ENCODE measurements around the gene WDR45. TPM values are rescaled to one million over a fixed set of nuclear protein-coding genes. Genes with fewer than 3 reads are reported as not detected.

Gene WDR45
- total and polyA plus RNA-seq, 2 of the 4 experiments (the other 2 are of a cell fraction) = 40.7 to 67.4 TPM

DNA sequence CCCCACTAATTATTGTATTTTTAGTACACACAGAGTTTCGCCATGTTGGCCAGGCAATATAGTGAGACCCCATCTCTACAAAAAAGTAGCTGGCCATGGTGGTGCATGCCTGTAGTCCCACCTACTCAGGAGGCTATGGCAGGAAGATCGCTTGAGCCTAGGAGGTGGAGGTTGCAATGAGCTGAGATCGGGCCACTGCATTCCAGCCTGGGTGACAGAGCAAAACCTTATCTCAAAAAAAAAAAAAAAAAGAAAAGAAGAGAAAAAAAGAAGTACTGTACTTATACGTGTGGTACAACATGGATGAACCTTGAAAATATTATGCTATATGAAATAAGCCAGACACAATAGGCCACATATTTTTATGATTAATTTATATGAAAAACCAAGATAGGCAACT is 9.9 kb upstream of the WDR45 start:
- BruUV-seq (replicated peaks) = no TSS peak
- Histone ChIP-seq H4K91ac (ENCODE audit: insufficient read depth, low read depth, low read length) (no peak overlapping the region), H3K9ac (ENCODE audit: low read depth, low read length) (no peak overlapping the region), H3K4me3 (ENCODE audit: insufficient read depth, low read depth, low read length) (no peak overlapping the region), H4K8ac (ENCODE audit: low read depth in 2 of 2, low read length in 2 of 2) (no peak overlapping the region), H3K36me3 (ENCODE audit: control insufficient read depth, insufficient read depth, low read length) (no peaks in the 10 kb centered on the region), H2BK5ac (ENCODE audit: low read depth, low read length, poor library complexity, severe bottlenecking) (no peak overlapping the region), H2AK5ac (ENCODE audit: low read depth, low read length) (no peak overlapping the region), H3K27me3 (ENCODE audit: control insufficient read depth, insufficient read depth, low read length) (no peaks in the 10 kb centered on the region), H2AFZ (replicated peaks; ENCODE audit: low read length, poor library complexity) (no peak overlapping the region), H3K18ac (ENCODE audit: low read depth, low read length) (no peak overlapping the region), H3K4me1 (ENCODE audit: control insufficient read depth, insufficient read depth, low read length) (no peaks in the 10 kb centered on the region), H3K23ac (ENCODE audit: low read depth, low read length) (no peak overlapping the region), H3K14ac (replicated peaks; ENCODE audit: low read depth, low read length) (no peak overlapping the region), H3K79me1 (ENCODE audit: low read depth in 1 of 2, low read length in 2 of 2) (no peaks in the 10 kb centered on the region), H3K9me3 (ENCODE audit: control insufficient read depth, insufficient read depth, low read length) (no peaks in the 10 kb centered on the region), H4K5ac (ENCODE audit: low read depth, low read length) (no peak overlapping the region), H2BK120ac (ENCODE audit: low read depth, low read length) (no peak overlapping the region), H3K4me2 (ENCODE audit: low read depth, low read length) (no peak overlapping the region), H2AK9ac (replicated peaks; ENCODE audit: low read depth, low read length, poor library complexity) (no peak overlapping the region), H4K20me1 (ENCODE audit: insufficient read depth, low read length) (no peaks in the 10 kb centered on the region), H3K4ac (ENCODE audit: low read depth, low read length) (no peak overlapping the region), H2BK15ac (ENCODE audit: low read depth, low read length) (no peak overlapping the region), H3K27ac (ENCODE audit: insufficient read depth, low read length) (no peak overlapping the region), H3K9me1 (ENCODE audit: insufficient read depth, low read length) (no peaks in the 10 kb centered on the region), H3K56ac (ENCODE audit: extremely low read depth, insufficient read depth, low read length) (no peak overlapping the region), H2BK20ac (ENCODE audit: low read depth, low read length) (no peak overlapping the region)
- in situ Hi-C loops (cut with MboI; ENCODE audit: low sequenced_read_pairs) = no loop called here
- no peak for TF ChIP-seq NFE2L2 (IDR thresholded peaks at IDR 0.05; ENCODE audit: low read depth, low read length)
- no peak for TF ChIP-seq CHD1 (IDR thresholded peaks at IDR 0.05; ENCODE audit: low read depth, low read length)
- no peak for TF ChIP-seq RAD21 (IDR thresholded peaks at IDR 0.05; ENCODE audit: low read length)
- TF ChIP-seq CEBPB (IDR thresholded peaks at IDR 0.05; ENCODE audit: low read depth, low read length) = no peak
- no peak for TF ChIP-seq MAFK (IDR thresholded peaks at IDR 0.05; ENCODE audit: low read depth, low read length)
- no peak for TF ChIP-seq BHLHE40 (IDR thresholded peaks at IDR 0.05; ENCODE audit: low read depth, low read length)
- no peak for TF ChIP-seq MAZ (IDR thresholded peaks at IDR 0.05; ENCODE audit: borderline replicate concordance, low read depth, low read length)
- no peak for TF ChIP-seq SMC3 (IDR thresholded peaks at IDR 0.05; ENCODE audit: low read depth, low read length)
- TF ChIP-seq USF2 (IDR thresholded peaks at IDR 0.05; ENCODE audit: low read depth, low read length) = no peak
- TF ChIP-seq POLR2A (IDR thresholded peaks at IDR 0.05; ENCODE audit: low read depth, low read length) = no peak
- TF ChIP-seq RFX5 (IDR thresholded peaks at IDR 0.05; ENCODE audit: low read depth, low read length) = no peak
- TF ChIP-seq MXI1 (IDR thresholded peaks at IDR 0.05; ENCODE audit: borderline replicate concordance, low read depth, low read length) = no peak
- TF ChIP-seq FOS (IDR thresholded peaks at IDR 0.05; ENCODE audit: low read depth, low read length) = no peak
- TF ChIP-seq, protein P1, sequence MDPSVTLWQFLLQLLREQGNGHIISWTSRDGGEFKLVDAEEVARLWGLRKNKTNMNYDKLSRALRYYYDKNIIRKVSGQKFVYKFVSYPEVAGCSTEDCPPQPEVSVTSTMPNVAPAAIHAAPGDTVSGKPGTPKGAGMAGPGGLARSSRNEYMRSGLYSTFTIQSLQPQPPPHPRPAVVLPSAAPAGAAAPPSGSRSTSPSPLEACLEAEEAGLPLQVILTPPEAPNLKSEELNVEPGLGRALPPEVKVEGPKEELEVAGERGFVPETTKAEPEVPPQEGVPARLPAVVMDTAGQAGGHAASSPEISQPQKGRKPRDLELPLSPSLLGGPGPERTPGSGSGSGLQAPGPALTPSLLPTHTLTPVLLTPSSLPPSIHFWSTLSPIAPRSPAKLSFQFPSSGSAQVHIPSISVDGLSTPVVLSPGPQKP (IDR thresholded peaks at IDR 0.05; ENCODE audit: borderline replicate concordance, low read depth, low read length) = no peak
- ATAC-seq (ENCODE audit: low read depth) = no peak
- no CpG with 5 or more reads among the region's 4 CpGs for WGBS, 2 experiments (ENCODE audit: extremely low coverage in 2 of 2, insufficient read length in 1 of 2)
- no peak for DNase-seq
- ChIA-PET POLR2A (ENCODE audit: unreplicated experiment) (no interaction called here), CTCF (no interaction called here)
- intact Hi-C loops (cut with micrococcal nuclease) = no loop called here
- dilution Hi-C loops (cut with HindIII; ENCODE audit: low sequenced_read_pairs, unreplicated experiment) = no loop called here

Measured in IMR-90 (cell line).